Activated naive CD8-positive, alpha-beta T cell treated with anti-CD3 and anti-CD28 coated beads, Interleukin-2, amount 10 ng/mL, durations not matched to agents 7 days and 5 days (primary cell): ENCODE data around the gene C1orf21. TPM values are rescaled to one million over a fixed set of nuclear protein-coding genes. Genes with fewer than 3 reads are reported as not detected.

Source experiments
- ATAC-seq: fragments of 150-1000 bp; cut with Tn5 transposase; one replicate; pipeline ENCODE4 v1.10.0; 2021; ENCODE audit warnings: low read depth, moderate library complexity
- POLR2A ChIA-PET: fragments of 350-600 bp; sonication (Branson Sonifier 250); formaldehyde crosslinking; loops from one replicate; lab custom pipeline; 2021; ENCODE audit warnings: antibody characterized with exemption; lab: Charles Lee
- DNase-seq: peaks from one replicate; pipeline ENCODE4 v3.0.0; 2021
- H3K27ac Mint-ChIP-seq: one replicate; pipeline ENCODE4 v1.8.0; 2022; ENCODE audit warnings: mild to moderate bottlenecking, mixed read lengths
- H3K27me3 Mint-ChIP-seq: one replicate; pipeline ENCODE4 v1.8.0; 2022; ENCODE audit warnings: mild to moderate bottlenecking, moderate library complexity, mixed read lengths
- H3K36me3 Mint-ChIP-seq: one replicate; pipeline ENCODE4 v1.8.0; 2021; ENCODE audit warnings: mild to moderate bottlenecking, mixed read lengths
- H3K4me1 Mint-ChIP-seq: one replicate; pipeline ENCODE4 v1.8.0; 2021; ENCODE audit warnings: mixed read lengths
- H3K4me3 Mint-ChIP-seq: one replicate; pipeline ENCODE4 v1.8.0; 2022; ENCODE audit warnings: mild to moderate bottlenecking, moderate library complexity, mixed read lengths
- H3K9me3 Mint-ChIP-seq: one replicate; pipeline ENCODE4 v1.8.0; 2021; ENCODE audit warnings: mixed read lengths
- total RNA-seq, 2 experiments: library from RNA; stranded (reverse); gene quantifications; one replicate each; pipeline ENCODE4 v1.2.3, GENCODE V29; 2021

C1orf21 gene
- total RNA-seq, 2 experiments from 2014 or later, result 9.4 to 12.9 TPM

GRCh38 chr1:184618851-184619250 lies 232.0 kb downstream of the C1orf21 start:
- POLR2A ChIA-PET, result no interaction called here
- Mint-ChIP-seq H3K4me3 (no peak overlapping the region), H3K36me3 (no peaks in the 10 kb centered on the region), H3K4me1 (no peaks in the 10 kb centered on the region), H3K9me3 (no peaks in the 10 kb centered on the region), H3K27me3 (peaks cover 6% of the 10 kb centered on the region), H3K27ac (no peak overlapping the region)
- ATAC-seq, result no peak
- no peak for DNase-seq

GRCh38 chr1:184620469-184620868 lies 233.6 kb downstream of the C1orf21 start:
- Mint-ChIP-seq H3K9me3 (no peaks in the 10 kb centered on the region), H3K4me1 (no peaks in the 10 kb centered on the region), H3K27me3 (peaks cover 6% of the 10 kb centered on the region), H3K36me3 (no peaks in the 10 kb centered on the region), H3K27ac (no peak overlapping the region), H3K4me3 (no peak overlapping the region)
- POLR2A ChIA-PET, result no interaction called here
- DNase-seq, result no peak
- no peak for ATAC-seq

GRCh38 chr1:184621260-184621659 lies 234.4 kb downstream of the C1orf21 start:
- no peak for DNase-seq
- H3K27me3 Mint-ChIP-seq, result peaks cover 6% of the 10 kb centered on the region
- no peaks in the 10 kb centered on the region for H3K36me3 Mint-ChIP-seq
- H3K4me3 Mint-ChIP-seq, result no peak overlapping the region
- H3K9me3 Mint-ChIP-seq, result no peaks in the 10 kb centered on the region
- H3K4me1 Mint-ChIP-seq, result no peaks in the 10 kb centered on the region
- no peak overlapping the region for H3K27ac Mint-ChIP-seq
- no peak for ATAC-seq
- POLR2A ChIA-PET, result no interaction called here

GRCh38 chr1:184622136-184622823 lies 235.5 kb downstream of the C1orf21 start:
- no peak for DNase-seq
- Mint-ChIP-seq H3K9me3 (no peaks in the 10 kb centered on the region), H3K4me1 (no peaks in the 10 kb centered on the region), H3K27ac (no peak overlapping the region), H3K4me3 (no peak overlapping the region), H3K27me3 (peaks cover 6% of the 10 kb centered on the region), H3K36me3 (no peaks in the 10 kb centered on the region)
- no peak for ATAC-seq
- POLR2A ChIA-PET, result no interaction called here

GRCh38 chr1:184623404-184623803 lies 236.6 kb downstream of the C1orf21 start:
- no peak overlapping the region for H3K27ac Mint-ChIP-seq
- no peaks in the 10 kb centered on the region for H3K4me1 Mint-ChIP-seq
- no peaks in the 10 kb centered on the region for H3K36me3 Mint-ChIP-seq
- POLR2A ChIA-PET, result no interaction called here
- no peaks in the 10 kb centered on the region for H3K9me3 Mint-ChIP-seq
- DNase-seq, result no peak
- peaks cover 5% of the 10 kb centered on the region for H3K27me3 Mint-ChIP-seq
- H3K4me3 Mint-ChIP-seq, result no peak overlapping the region
- no peak for ATAC-seq

- DNase-seq (no peak), ATAC-seq (no peak)
- H3K4me3 Mint-ChIP-seq, result no peak overlapping the region
- H3K4me1 Mint-ChIP-seq, result no peaks in the 10 kb centered on the region
- no peak overlapping the region for H3K27ac Mint-ChIP-seq
- no peaks in the 10 kb centered on the region for H3K36me3 Mint-ChIP-seq
- H3K27me3 Mint-ChIP-seq, result peaks cover 3% of the 10 kb centered on the region
- no peaks in the 10 kb centered on the region for H3K9me3 Mint-ChIP-seq
- POLR2A ChIA-PET, result no interaction called here
These were observed 237.2 kb downstream of the C1orf21 start for GRCh38 chr1:184624051-184624450.

GRCh38 chr1:184624626-184625025 lies 237.8 kb downstream of the C1orf21 start:
- Mint-ChIP-seq H3K4me1 (no peaks in the 10 kb centered on the region), H3K4me3 (no peak overlapping the region), H3K9me3 (no peaks in the 10 kb centered on the region), H3K27ac (no peak overlapping the region), H3K27me3 (no peaks in the 10 kb centered on the region), H3K36me3 (no peaks in the 10 kb centered on the region)
- POLR2A ChIA-PET, result no interaction called here
- ATAC-seq (no peak), DNase-seq (no peak)

- H3K36me3 Mint-ChIP-seq, result no peaks in the 10 kb centered on the region
- POLR2A ChIA-PET, result no interaction called here
- no peak for DNase-seq
- H3K9me3 Mint-ChIP-seq, result no peaks in the 10 kb centered on the region
- no peak for ATAC-seq
- H3K4me3 Mint-ChIP-seq, result no peak overlapping the region
- H3K27me3 Mint-ChIP-seq, result no peaks in the 10 kb centered on the region
- H3K4me1 Mint-ChIP-seq, result no peaks in the 10 kb centered on the region
- H3K27ac Mint-ChIP-seq, result no peak overlapping the region
These were observed 238.4 kb downstream of the C1orf21 start for GRCh38 chr1:184625271-184625670.

GRCh38 chr1:184626076-184627006 lies 239.5 kb downstream of the C1orf21 start:
- DNase-seq (no peak), ATAC-seq (no peak)
- Mint-ChIP-seq H3K36me3 (no peaks in the 10 kb centered on the region), H3K27ac (no peak overlapping the region), H3K27me3 (no peaks in the 10 kb centered on the region), H3K4me3 (no peak overlapping the region), H3K4me1 (no peaks in the 10 kb centered on the region), H3K9me3 (no peaks in the 10 kb centered on the region)
- POLR2A ChIA-PET, result no interaction called here

GRCh38 chr1:184627007-184627341 lies 240.1 kb downstream of the C1orf21 start:
- no peaks in the 10 kb centered on the region for H3K27me3 Mint-ChIP-seq
- ATAC-seq (no peak), DNase-seq (no peak)
- H3K4me3 Mint-ChIP-seq, result no peak overlapping the region
- no peaks in the 10 kb centered on the region for H3K9me3 Mint-ChIP-seq
- H3K27ac Mint-ChIP-seq, result no peak overlapping the region
- H3K4me1 Mint-ChIP-seq, result no peaks in the 10 kb centered on the region
- POLR2A ChIA-PET, result no interaction called here
- no peaks in the 10 kb centered on the region for H3K36me3 Mint-ChIP-seq

GRCh38 chr1:184629266-184629665 lies 242.4 kb downstream of the C1orf21 start:
- Mint-ChIP-seq H3K27ac (no peak overlapping the region), H3K4me3 (no peak overlapping the region), H3K36me3 (no peaks in the 10 kb centered on the region), H3K9me3 (no peaks in the 10 kb centered on the region), H3K4me1 (no peaks in the 10 kb centered on the region), H3K27me3 (no peaks in the 10 kb centered on the region)
- ATAC-seq (no peak), DNase-seq (no peak)
- POLR2A ChIA-PET, result no interaction called here

GRCh38 chr1:184630679-184631060 lies 243.8 kb downstream of the C1orf21 start:
- DNase-seq (no peak), ATAC-seq (no peak)
- POLR2A ChIA-PET, result no interaction called here
- H3K4me1 Mint-ChIP-seq, result no peaks in the 10 kb centered on the region
- no peak overlapping the region for H3K27ac Mint-ChIP-seq
- H3K4me3 Mint-ChIP-seq, result no peak overlapping the region
- H3K27me3 Mint-ChIP-seq, result peaks cover 1% of the 10 kb centered on the region
- no peaks in the 10 kb centered on the region for H3K9me3 Mint-ChIP-seq
- no peaks in the 10 kb centered on the region for H3K36me3 Mint-ChIP-seq

GRCh38 chr1:184632415-184633175 lies 245.8 kb downstream of the C1orf21 start:
- no peak overlapping the region for H3K27ac Mint-ChIP-seq
- no peak for DNase-seq
- POLR2A ChIA-PET, result no interaction called here
- H3K9me3 Mint-ChIP-seq, result no peaks in the 10 kb centered on the region
- no peak overlapping the region for H3K4me3 Mint-ChIP-seq
- ATAC-seq, result no peak
- H3K36me3 Mint-ChIP-seq, result no peaks in the 10 kb centered on the region
- peaks cover 1% of the 10 kb centered on the region for H3K27me3 Mint-ChIP-seq
- H3K4me1 Mint-ChIP-seq, result no peaks in the 10 kb centered on the region
